BJ (cell line): ENCODE results near the gene DLG5. TPM values are rescaled to one million over a fixed set of nuclear protein-coding genes. Genes with fewer than 3 reads are reported as not detected.
A peak's percentile ranks its signal among the peaks of the same experiment; 100 is the strongest.

Experiments
- CTCF ChIA-PET: fragments of 350-600 bp; formaldehyde crosslinking; extraction: SDS; loops from one replicate; lab custom pipeline; 2021; ENCODE audit warnings: antibody characterized with exemption, inconsistent platforms; lab: Yijun Ruan, JAX
- POLR2A ChIA-PET: fragments of 300-600 bp; sonication (Branson Sonifier 250); formaldehyde crosslinking; extraction: SDS; loops from one replicate; lab custom pipeline; 2021; ENCODE audit warnings: antibody characterized with exemption; lab: Charles Lee
- DNase-seq: peaks from one replicate; pipeline ENCODE4 v3.0.0-alpha.2; 2011; ENCODE audit warnings: low read depth
- H3K27me3 ChIP-seq: 2 replicates; pipeline ENCODE4 v1.6.0; 2011; ENCODE audit warnings: low read length; ENCODE audit not compliant: control insufficient read depth, insufficient read depth
- H3K36me3 ChIP-seq: 2 replicates; pipeline ENCODE4 v1.5.1; 2011; ENCODE audit warnings: low read length; ENCODE audit not compliant: control insufficient read depth, insufficient read depth
- H3K4me3 ChIP-seq: 2 replicates; pipeline ENCODE4 v1.5.1; 2011; ENCODE audit warnings: low read depth, mild to moderate bottlenecking, control low read depth, low read length
- CTCF ChIP-seq: IDR thresholded peaks from 2 replicates; pipeline ENCODE4 v1.5.1; 2011; ENCODE audit warnings: low read depth, mild to moderate bottlenecking, control low read depth, inconsistent platforms, low read length, moderate library complexity; ENCODE audit not compliant: insufficient read depth
- polyA minus RNA-seq: library from RNA; depleted of rRNA, polyadenylated mRNA; stranded (reverse); fragments of >200 nt; gene quantifications from 2 replicates; pipeline ENCODE4 v1.2.3, GENCODE V29; 2011; rRNA and poly(A)+ RNA removed
- polyA plus RNA-seq: library from polyadenylated mRNA; depleted of rRNA; stranded (reverse); fragments of >200 nt; gene quantifications from 2 replicates; pipeline ENCODE4 v1.2.3, GENCODE V29; 2011; rRNA removed

Gene DLG5
- polyA plus RNA-seq: 13.4 and 21.9 TPM in 2 replicates
- polyA minus RNA-seq: 18.9 and 32.9 TPM in 2 replicates

GRCh38 chr10:77926566-77927401 lies at the start of gene DLG5:
DLG5 (minus strand) TSS chr10:77926755; CDS start chr10:77926520, 235 bp downstream.
- ChIA-PET POLR2A (interaction anchor here (0.7 to 1.3 kb wide), 2 partner anchors 12 to 13 kb away, joined by 3 read pairs; no protein-coding TSS in a partner anchor), CTCF (interaction anchor here (1.0 to 1.4 kb wide), 4 partner anchors 31 to 51 kb away, joined by 3 to 4 read pairs (median 3); no protein-coding TSS in a partner anchor)
- H3K36me3 ChIP-seq: 0 out of 2 replicates have a peak, but pooled peaks cover 1% of the 10 kb centered on the region
- no peak for TF ChIP-seq CTCF
- DNase-seq: no peak
- no peaks in the 10 kb centered on the region for H3K27me3 ChIP-seq
- peak within 1 kb of the TSS; percentile 92 for H3K4me3 ChIP-seq

- CTCF ChIA-PET: interaction anchor here (0.6 to 2.9 kb wide), 13 partner anchors 9 to 912 kb away, joined by 3 to 23 read pairs (median 4); partner anchors contain the start of gene DLG5
- no peak overlapping the region for H3K4me3 ChIP-seq
- no peak for DNase-seq
- POLR2A ChIA-PET: no interaction called here
- TF ChIP-seq CTCF: no peak
- H3K27me3 ChIP-seq: no peaks in the 10 kb centered on the region
- peaks cover 19% of the 10 kb centered on the region for H3K36me3 ChIP-seq
Measured at GRCh38 chr10:77975086-77975666, 48.6 kb upstream of the DLG5 start.

- H3K27me3 ChIP-seq: no peaks in the 10 kb centered on the region
- POLR2A ChIA-PET: no interaction called here
- CTCF ChIA-PET: interaction anchor here (0.6 to 2.9 kb wide), 19 partner anchors 8 to 912 kb away, joined by 3 to 23 read pairs (median 3); partner anchors contain the start of gene DLG5
- peaks cover 13% of the 10 kb centered on the region for H3K36me3 ChIP-seq
- TF ChIP-seq CTCF: peak; percentile 55
- no peak overlapping the region for H3K4me3 ChIP-seq
- no peak for DNase-seq
Measured at GRCh38 chr10:77974396-77975074, 48.0 kb upstream of the DLG5 start.

GRCh38 chr10:77973276-77973675 lies 46.7 kb upstream of the DLG5 start:
- TF ChIP-seq CTCF: no peak
- peaks cover 7% of the 10 kb centered on the region for H3K36me3 ChIP-seq
- DNase-seq: no peak
- ChIA-PET POLR2A (no interaction called here), CTCF (interaction anchor here (0.6 to 2.9 kb wide), 6 partner anchors 9 to 368 kb away, joined by 3 to 23 read pairs (median 3); no protein-coding TSS in a partner anchor)
- H3K27me3 ChIP-seq: no peaks in the 10 kb centered on the region
- H3K4me3 ChIP-seq: no peak overlapping the region
